Nephron progenitor cell (in vitro differentiated cells): ENCODE results near the gene HAPSTR1.

Source experiments
- DNase-seq: peaks from one replicate; pipeline ENCODE4 v3.0.0; 2021
- H3K27ac Mint-ChIP-seq: 2 replicates; pipeline ENCODE4 v1.8.0; 2021; ENCODE audit warnings: mild to moderate bottlenecking, moderate library complexity, mixed read lengths
- H3K27me3 Mint-ChIP-seq: 2 replicates; pipeline ENCODE4 v1.8.0; 2021; ENCODE audit warnings: mild to moderate bottlenecking, low read depth, mixed read lengths; ENCODE audit not compliant: poor library complexity
- H3K36me3 Mint-ChIP-seq: 2 replicates; pipeline ENCODE4 v1.8.0; 2021; ENCODE audit warnings: low read depth, mixed read lengths
- H3K4me1 Mint-ChIP-seq: 2 replicates; pipeline ENCODE4 v1.8.0; 2021; ENCODE audit warnings: mixed read lengths
- H3K4me3 Mint-ChIP-seq: 2 replicates; pipeline ENCODE4 v1.8.0; 2021; ENCODE audit warnings: mild to moderate bottlenecking, moderate library complexity, mixed read lengths
- H3K9me3 Mint-ChIP-seq: 2 replicates; pipeline ENCODE4 v1.8.0; 2021; ENCODE audit warnings: mild to moderate bottlenecking, moderate library complexity, mixed read lengths
- CTCF ChIP-seq: fragments of 200-600 bp; sonication (generic); IDR thresholded peaks from 2 replicates; pipeline ENCODE4 v1.5.0; 2021; ENCODE audit warnings: antibody characterized with exemption

HAPSTR1 gene

GRCh38 chr16:9112166-9112843 is 20.9 kb downstream of the HAPSTR1 start:
- Mint-ChIP-seq H3K4me3 (no peak overlapping the region), H3K9me3 (no peaks in the 10 kb centered on the region), H3K36me3 (peaks cover 66% of the 10 kb centered on the region), H3K27ac (peak overlapping the region; percentile 33), H3K4me1 (peaks cover 62% of the 10 kb centered on the region), H3K27me3 (no peaks in the 10 kb centered on the region)
- TF ChIP-seq CTCF, result no peak
- no peak for DNase-seq

GRCh38 chr16:9112844-9113186 is 21.4 kb downstream of the HAPSTR1 start:
- peaks cover 66% of the 10 kb centered on the region for H3K36me3 Mint-ChIP-seq
- H3K4me1 Mint-ChIP-seq, result peaks cover 63% of the 10 kb centered on the region
- no peak for DNase-seq
- no peaks in the 10 kb centered on the region for H3K9me3 Mint-ChIP-seq
- H3K27me3 Mint-ChIP-seq, result no peaks in the 10 kb centered on the region
- H3K27ac Mint-ChIP-seq, result no peak overlapping the region
- H3K4me3 Mint-ChIP-seq, result no peak overlapping the region
- TF ChIP-seq CTCF, result no peak

GRCh38 chr16:9113707-9114106 is 22.3 kb downstream of the HAPSTR1 start:
- no peak for TF ChIP-seq CTCF
- H3K36me3 Mint-ChIP-seq, result peaks cover 68% of the 10 kb centered on the region
- no peaks in the 10 kb centered on the region for H3K9me3 Mint-ChIP-seq
- DNase-seq, result no peak
- peaks cover 67% of the 10 kb centered on the region for H3K4me1 Mint-ChIP-seq
- H3K27ac Mint-ChIP-seq, result no peak overlapping the region
- H3K4me3 Mint-ChIP-seq, result no peak overlapping the region
- no peaks in the 10 kb centered on the region for H3K27me3 Mint-ChIP-seq

GRCh38 chr16:9114112-9114511 is 22.7 kb downstream of the HAPSTR1 start:
- Mint-ChIP-seq H3K36me3 (peaks cover 68% of the 10 kb centered on the region), H3K27me3 (no peaks in the 10 kb centered on the region), H3K27ac (no peak overlapping the region), H3K4me1 (peaks cover 67% of the 10 kb centered on the region), H3K9me3 (no peaks in the 10 kb centered on the region), H3K4me3 (no peak overlapping the region)
- no peak for TF ChIP-seq CTCF
- DNase-seq, result no peak

- H3K36me3 Mint-ChIP-seq, result peaks cover 72% of the 10 kb centered on the region
- no peaks in the 10 kb centered on the region for H3K9me3 Mint-ChIP-seq
- TF ChIP-seq CTCF, result no peak
- H3K4me1 Mint-ChIP-seq, result peaks cover 64% of the 10 kb centered on the region
- no peak for DNase-seq
- no peaks in the 10 kb centered on the region for H3K27me3 Mint-ChIP-seq
- no peak overlapping the region for H3K4me3 Mint-ChIP-seq
- H3K27ac Mint-ChIP-seq, result peak overlapping the region; percentile 1
These were observed 23.4 kb downstream of the HAPSTR1 start for GRCh38 chr16:9114842-9115241.

- H3K4me3 Mint-ChIP-seq, result no peak overlapping the region
- no peak for TF ChIP-seq CTCF
These were observed 23.8 kb downstream of the HAPSTR1 start for GRCh38 chr16:9115277-9115676.

More at GRCh38 chr16:9115277-9115676, 23.8 kb downstream of the HAPSTR1 start:
- Mint-ChIP-seq H3K36me3 (peaks cover 76% of the 10 kb centered on the region), H3K4me1 (peaks cover 59% of the 10 kb centered on the region), H3K27ac (peak overlapping the region; percentile 64), H3K9me3 (no peaks in the 10 kb centered on the region), H3K27me3 (no peaks in the 10 kb centered on the region)
- DNase-seq, result no peak
